HEK293 (cell line): ENCODE measurements around the gene UBIAD1.

Source experiments
- CTCF ChIP-seq: fragments of 450-650 bp; formaldehyde crosslinking; IDR thresholded peaks from 2 replicates; pipeline ENCODE4 v1.5.1; 2016; ENCODE audit warnings: missing biosample characterization, missing genetic modification characterization
- MYNN ChIP-seq: fragments of 450-650 bp; formaldehyde crosslinking; IDR thresholded peaks from 2 replicates; pipeline ENCODE4 v1.5.1; 2016; ENCODE audit warnings: missing biosample characterization, missing genetic modification characterization, borderline replicate concordance
- ZBTB10 ChIP-seq: fragments of 450-650 bp; formaldehyde crosslinking; IDR thresholded peaks from 2 replicates; pipeline ENCODE4 v1.5.1; 2016; ENCODE audit warnings: missing biosample characterization, missing genetic modification characterization
- ZNF138 ChIP-seq: fragments of 450-650 bp; formaldehyde crosslinking; IDR thresholded peaks from 2 replicates; pipeline ENCODE4 v1.5.1; 2016; ENCODE audit warnings: missing biosample characterization, missing genetic modification characterization, borderline replicate concordance
- ZNF24 ChIP-seq: fragments of 450-650 bp; formaldehyde crosslinking; IDR thresholded peaks from 2 replicates; pipeline ENCODE4 v1.5.1; 2016; ENCODE audit warnings: missing biosample characterization, missing genetic modification characterization
- ZNF280D ChIP-seq: fragments of 450-650 bp; formaldehyde crosslinking; IDR thresholded peaks from 2 replicates; pipeline ENCODE4 v1.5.1; 2016; ENCODE audit warnings: missing biosample characterization, missing genetic modification characterization
- ZNF350 ChIP-seq: fragments of 450-650 bp; formaldehyde crosslinking; IDR thresholded peaks from 2 replicates; pipeline ENCODE4 v1.5.0; 2017; ENCODE audit warnings: missing biosample characterization, mild to moderate bottlenecking, missing genetic modification characterization
- ZNF354C ChIP-seq: fragments of 450-650 bp; formaldehyde crosslinking; IDR thresholded peaks from 2 replicates; pipeline ENCODE4 v1.5.1; 2016; ENCODE audit warnings: missing biosample characterization, missing genetic modification characterization, low read depth, borderline replicate concordance
- ZNF404 ChIP-seq: fragments of 450-650 bp; formaldehyde crosslinking; IDR thresholded peaks from 2 replicates; pipeline ENCODE4 v1.5.1; 2017; ENCODE audit warnings: missing biosample characterization, missing genetic modification characterization
- ZNF433 ChIP-seq: fragments of 450-650 bp; formaldehyde crosslinking; IDR thresholded peaks from 2 replicates; pipeline ENCODE4 v1.5.1; 2016; ENCODE audit warnings: missing biosample characterization, missing genetic modification characterization, low read depth
- ZNF544 ChIP-seq: fragments of 450-650 bp; formaldehyde crosslinking; IDR thresholded peaks from 2 replicates; pipeline ENCODE4 v1.5.0; 2017; ENCODE audit warnings: missing biosample characterization, missing genetic modification characterization
- TF ChIP-seq, protein P1 (sequence below): fragments of 450-650 bp; formaldehyde crosslinking; conservative IDR thresholded peaks from 2 replicates; pipeline ENCODE4 v1.5.1; 2016; ENCODE audit warnings: low read depth, missing biosample characterization, missing genetic modification characterization
- TF ChIP-seq, protein P2 (sequence below): fragments of 450-650 bp; IDR thresholded peaks from 2 replicates; pipeline ENCODE4 v1.5.1; 2018; ENCODE audit warnings: missing biosample characterization, mild to moderate bottlenecking, missing genetic modification characterization
- TF ChIP-seq, protein P3 (sequence below): IDR thresholded peaks from 2 replicates; pipeline ENCODE4 v1.6.1; 2011; ENCODE audit warnings: mild to moderate bottlenecking, low read depth, low read length, borderline replicate concordance

- no peak for TF ChIP-seq ZNF433 (tag by site-specific recombination)
- TF ChIP-seq, protein P1, sequence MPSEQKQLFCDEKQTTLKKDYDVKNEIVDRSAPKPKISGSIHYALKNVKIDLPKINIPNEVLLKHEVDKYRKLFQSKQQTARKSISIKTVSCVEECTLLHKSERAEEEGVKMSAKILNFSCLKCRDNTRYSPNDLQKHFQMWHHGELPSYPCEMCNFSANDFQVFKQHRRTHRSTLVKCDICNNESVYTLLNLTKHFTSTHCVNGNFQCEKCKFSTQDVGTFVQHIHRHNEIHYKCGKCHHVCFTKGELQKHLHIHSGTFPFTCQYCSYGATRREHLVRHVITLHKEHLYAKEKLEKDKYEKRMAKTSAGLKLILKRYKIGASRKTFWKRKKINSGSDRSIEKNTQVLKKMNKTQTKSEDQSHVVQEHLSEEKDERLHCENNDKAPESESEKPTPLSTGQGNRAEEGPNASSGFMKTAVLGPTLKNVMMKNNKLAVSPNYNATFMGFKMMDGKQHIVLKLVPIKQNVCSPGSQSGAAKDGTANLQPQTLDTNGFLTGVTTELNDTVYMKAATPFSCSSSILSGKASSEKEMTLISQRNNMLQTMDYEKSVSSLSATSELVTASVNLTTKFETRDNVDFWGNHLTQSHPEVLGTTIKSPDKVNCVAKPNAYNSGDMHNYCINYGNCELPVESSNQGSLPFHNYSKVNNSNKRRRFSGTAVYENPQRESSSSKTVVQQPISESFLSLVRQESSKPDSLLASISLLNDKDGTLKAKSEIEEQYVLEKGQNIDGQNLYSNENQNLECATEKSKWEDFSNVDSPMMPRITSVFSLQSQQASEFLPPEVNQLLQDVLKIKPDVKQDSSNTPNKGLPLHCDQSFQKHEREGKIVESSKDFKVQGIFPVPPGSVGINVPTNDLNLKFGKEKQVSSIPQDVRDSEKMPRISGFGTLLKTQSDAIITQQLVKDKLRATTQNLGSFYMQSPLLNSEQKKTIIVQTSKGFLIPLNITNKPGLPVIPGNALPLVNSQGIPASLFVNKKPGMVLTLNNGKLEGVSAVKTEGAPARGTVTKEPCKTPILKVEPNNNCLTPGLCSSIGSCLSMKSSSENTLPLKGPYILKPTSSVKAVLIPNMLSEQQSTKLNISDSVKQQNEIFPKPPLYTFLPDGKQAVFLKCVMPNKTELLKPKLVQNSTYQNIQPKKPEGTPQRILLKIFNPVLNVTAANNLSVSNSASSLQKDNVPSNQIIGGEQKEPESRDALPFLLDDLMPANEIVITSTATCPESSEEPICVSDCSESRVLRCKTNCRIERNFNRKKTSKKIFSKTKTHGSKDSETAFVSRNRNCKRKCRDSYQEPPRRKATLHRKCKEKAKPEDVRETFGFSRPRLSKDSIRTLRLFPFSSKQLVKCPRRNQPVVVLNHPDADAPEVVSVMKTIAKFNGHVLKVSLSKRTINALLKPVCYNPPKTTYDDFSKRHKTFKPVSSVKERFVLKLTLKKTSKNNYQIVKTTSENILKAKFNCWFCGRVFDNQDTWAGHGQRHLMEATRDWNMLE (tag by site-specific recombination), result no peak
- no peak for TF ChIP-seq CTCF
- TF ChIP-seq ZNF404 (tag by site-specific recombination), result no peak
- TF ChIP-seq ZNF350 (tag by site-specific recombination), result no peak
- no peak for TF ChIP-seq ZNF138
- TF ChIP-seq ZBTB10, result no peak
- TF ChIP-seq, protein P2, sequence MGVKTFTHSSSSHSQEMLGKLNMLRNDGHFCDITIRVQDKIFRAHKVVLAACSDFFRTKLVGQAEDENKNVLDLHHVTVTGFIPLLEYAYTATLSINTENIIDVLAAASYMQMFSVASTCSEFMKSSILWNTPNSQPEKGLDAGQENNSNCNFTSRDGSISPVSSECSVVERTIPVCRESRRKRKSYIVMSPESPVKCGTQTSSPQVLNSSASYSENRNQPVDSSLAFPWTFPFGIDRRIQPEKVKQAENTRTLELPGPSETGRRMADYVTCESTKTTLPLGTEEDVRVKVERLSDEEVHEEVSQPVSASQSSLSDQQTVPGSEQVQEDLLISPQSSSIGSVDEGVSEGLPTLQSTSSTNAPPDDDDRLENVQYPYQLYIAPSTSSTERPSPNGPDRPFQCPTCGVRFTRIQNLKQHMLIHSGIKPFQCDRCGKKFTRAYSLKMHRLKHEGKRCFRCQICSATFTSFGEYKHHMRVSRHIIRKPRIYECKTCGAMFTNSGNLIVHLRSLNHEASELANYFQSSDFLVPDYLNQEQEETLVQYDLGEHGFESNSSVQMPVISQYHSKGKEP (tag by site-specific recombination), result no peak
- no peak for TF ChIP-seq ZNF24 (tag by site-specific recombination)
- TF ChIP-seq MYNN (tag by site-specific recombination), result no peak
- TF ChIP-seq ZNF544 (tag by site-specific recombination), result no peak
- TF ChIP-seq ZNF354C (tag by site-specific recombination), result no peak
- TF ChIP-seq, protein P3, sequence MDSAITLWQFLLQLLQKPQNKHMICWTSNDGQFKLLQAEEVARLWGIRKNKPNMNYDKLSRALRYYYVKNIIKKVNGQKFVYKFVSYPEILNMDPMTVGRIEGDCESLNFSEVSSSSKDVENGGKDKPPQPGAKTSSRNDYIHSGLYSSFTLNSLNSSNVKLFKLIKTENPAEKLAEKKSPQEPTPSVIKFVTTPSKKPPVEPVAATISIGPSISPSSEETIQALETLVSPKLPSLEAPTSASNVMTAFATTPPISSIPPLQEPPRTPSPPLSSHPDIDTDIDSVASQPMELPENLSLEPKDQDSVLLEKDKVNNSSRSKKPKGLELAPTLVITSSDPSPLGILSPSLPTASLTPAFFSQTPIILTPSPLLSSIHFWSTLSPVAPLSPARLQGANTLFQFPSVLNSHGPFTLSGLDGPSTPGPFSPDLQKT, result no peak
- TF ChIP-seq ZNF280D (tag by site-specific recombination), result no peak
These were observed 39.1 kb downstream of the UBIAD1 start for GRCh38 chr1:11311816-11312755.
